ENCODE results near the gene STXBP6. TPM values are rescaled to one million over a fixed set of nuclear protein-coding genes. Genes with fewer than 3 reads are reported as not detected.

The STXBP6 gene
- total RNA-seq, 1 experiment from 2014 or later: 5.3 TPM

DNA sequence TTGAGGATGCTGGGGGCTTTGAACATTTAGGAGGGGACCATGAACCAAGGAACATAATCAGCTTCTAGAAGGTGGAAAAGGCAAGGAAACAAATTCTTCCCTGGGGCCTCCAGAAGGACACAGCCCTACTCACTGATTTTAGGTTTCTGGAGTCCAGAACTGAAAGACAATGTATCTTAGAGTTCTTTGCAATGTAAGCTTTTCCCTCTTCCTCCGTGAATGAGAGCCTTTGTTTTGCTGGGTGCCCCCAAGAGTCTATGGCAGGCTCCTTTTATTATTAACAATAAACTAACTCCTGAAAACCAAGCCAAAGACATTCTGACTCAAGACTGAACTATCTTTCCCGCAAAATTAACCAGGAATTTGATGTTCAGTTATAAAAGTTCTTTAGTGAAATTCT, 204.1 kb downstream of the STXBP6 start:
- H3K4me1 ChIP-seq (ENCODE audit: insufficient read depth, low read length, poor library complexity, severe bottlenecking): no peaks in the 10 kb centered on the region
- no peak overlapping the region for H3K27ac ChIP-seq (ENCODE audit: low read depth, low read length, poor library complexity, severe bottlenecking)
- no peak for DNase-seq (ENCODE audit: low spot score)
- TF ChIP-seq, protein P1, sequence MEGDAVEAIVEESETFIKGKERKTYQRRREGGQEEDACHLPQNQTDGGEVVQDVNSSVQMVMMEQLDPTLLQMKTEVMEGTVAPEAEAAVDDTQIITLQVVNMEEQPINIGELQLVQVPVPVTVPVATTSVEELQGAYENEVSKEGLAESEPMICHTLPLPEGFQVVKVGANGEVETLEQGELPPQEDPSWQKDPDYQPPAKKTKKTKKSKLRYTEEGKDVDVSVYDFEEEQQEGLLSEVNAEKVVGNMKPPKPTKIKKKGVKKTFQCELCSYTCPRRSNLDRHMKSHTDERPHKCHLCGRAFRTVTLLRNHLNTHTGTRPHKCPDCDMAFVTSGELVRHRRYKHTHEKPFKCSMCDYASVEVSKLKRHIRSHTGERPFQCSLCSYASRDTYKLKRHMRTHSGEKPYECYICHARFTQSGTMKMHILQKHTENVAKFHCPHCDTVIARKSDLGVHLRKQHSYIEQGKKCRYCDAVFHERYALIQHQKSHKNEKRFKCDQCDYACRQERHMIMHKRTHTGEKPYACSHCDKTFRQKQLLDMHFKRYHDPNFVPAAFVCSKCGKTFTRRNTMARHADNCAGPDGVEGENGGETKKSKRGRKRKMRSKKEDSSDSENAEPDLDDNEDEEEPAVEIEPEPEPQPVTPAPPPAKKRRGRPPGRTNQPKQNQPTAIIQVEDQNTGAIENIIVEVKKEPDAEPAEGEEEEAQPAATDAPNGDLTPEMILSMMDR (conservative IDR thresholded peaks at IDR 0.05; ENCODE audit: low read depth, low read length): no peak
- no peak for TF ChIP-seq EZH2 (IDR thresholded peaks at IDR 0.05; ENCODE audit: borderline replicate concordance, low read depth, low read length, poor library complexity, severe bottlenecking)
- H3K27me3 ChIP-seq (replicated peaks; ENCODE audit: insufficient read depth, low read depth, low read length, poor library complexity): no peaks in the 10 kb centered on the region
- BruUV-seq (replicated peaks): no TSS peak
- POLR2A ChIA-PET (ENCODE audit: low non-redundant PET): no interaction called here
- CTCF ChIA-PET: no interaction called here
- no peaks in the 10 kb centered on the region for H3K9me3 ChIP-seq (ENCODE audit: low read depth, low read length, poor library complexity, severe bottlenecking)
- intact Hi-C loops (cut with micrococcal nuclease; ENCODE audit: unreplicated experiment): no loop called here
- no peaks in the 10 kb centered on the region for H3K36me3 ChIP-seq (ENCODE audit: insufficient read depth, low read length, poor library complexity, severe bottlenecking)
- no peak overlapping the region for H3K4me3 ChIP-seq (ENCODE audit: low read depth, low read length, poor library complexity, severe bottlenecking)

DNA sequence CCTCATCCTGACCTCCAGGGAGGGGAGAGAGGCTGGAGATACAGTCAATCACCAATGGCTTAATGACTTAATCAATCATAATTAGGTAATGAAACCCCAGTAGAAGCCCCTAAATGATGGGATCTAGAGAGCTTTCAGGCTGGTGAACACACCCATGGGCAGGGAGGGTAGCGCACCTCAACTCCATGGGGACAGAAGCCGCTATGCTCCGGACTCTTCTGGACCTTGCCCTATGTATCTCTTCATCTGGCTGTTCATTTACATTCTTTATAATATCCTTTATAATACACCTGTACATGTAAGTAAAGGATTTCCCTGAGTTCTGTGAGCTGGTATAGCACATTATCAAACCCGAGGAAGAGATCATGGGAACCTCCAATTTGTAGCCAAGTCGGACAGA, 205.9 kb downstream of the STXBP6 start:
- no peaks in the 10 kb centered on the region for H3K9me3 ChIP-seq (ENCODE audit: low read depth, low read length, poor library complexity, severe bottlenecking)
- CTCF ChIA-PET: no interaction called here

DNA sequence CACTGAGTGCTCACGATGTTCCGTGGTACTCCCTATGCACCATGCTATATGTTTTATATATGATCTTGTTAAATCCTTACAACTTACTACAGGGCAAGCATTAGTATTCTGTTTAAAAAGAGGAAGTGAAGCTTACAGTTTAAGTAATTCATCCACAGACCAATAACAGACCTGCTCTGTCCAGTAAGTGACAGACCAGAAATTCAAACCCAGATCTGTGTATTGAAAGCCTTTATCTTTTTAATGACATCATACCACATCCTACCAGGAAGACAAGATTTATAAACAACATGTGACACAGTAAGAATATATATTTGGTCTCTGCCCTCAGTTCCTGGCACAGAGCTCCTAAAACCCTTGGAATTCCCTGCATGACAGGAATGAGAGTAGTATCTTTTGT, 206.5 kb downstream of the STXBP6 start:
- ChIA-PET CTCF (no interaction called here), POLR2A (ENCODE audit: low non-redundant PET) (no interaction called here)
- H3K4me1 ChIP-seq (ENCODE audit: insufficient read depth, low read length, poor library complexity, severe bottlenecking): no peaks in the 10 kb centered on the region
- H3K36me3 ChIP-seq (ENCODE audit: insufficient read depth, low read length, poor library complexity, severe bottlenecking): no peaks in the 10 kb centered on the region
- H3K9me3 ChIP-seq (ENCODE audit: low read depth, low read length, poor library complexity, severe bottlenecking): no peaks in the 10 kb centered on the region
- H3K27ac ChIP-seq (ENCODE audit: low read depth, low read length, poor library complexity, severe bottlenecking): no peak overlapping the region
- TF ChIP-seq, protein P1 (conservative IDR thresholded peaks at IDR 0.05; ENCODE audit: low read depth, low read length): no peak
- TF ChIP-seq EZH2 (IDR thresholded peaks at IDR 0.05; ENCODE audit: borderline replicate concordance, low read depth, low read length, poor library complexity, severe bottlenecking): no peak
- H3K4me3 ChIP-seq (ENCODE audit: low read depth, low read length, poor library complexity, severe bottlenecking): no peak overlapping the region
- no peaks in the 10 kb centered on the region for H3K27me3 ChIP-seq (replicated peaks; ENCODE audit: insufficient read depth, low read depth, low read length, poor library complexity)
- intact Hi-C loops (cut with micrococcal nuclease; ENCODE audit: unreplicated experiment): no loop called here
- no peak for DNase-seq (ENCODE audit: low spot score)
- no TSS peak for BruUV-seq (replicated peaks)

More for the DNA sequence above, 205.9 kb downstream of the STXBP6 start:
- intact Hi-C loops (cut with micrococcal nuclease; ENCODE audit: unreplicated experiment): no loop called here
- no peak overlapping the region for H3K27ac ChIP-seq (ENCODE audit: low read depth, low read length, poor library complexity, severe bottlenecking)
- TF ChIP-seq, protein P1 (conservative IDR thresholded peaks at IDR 0.05; ENCODE audit: low read depth, low read length): no peak
- TF ChIP-seq EZH2 (IDR thresholded peaks at IDR 0.05; ENCODE audit: borderline replicate concordance, low read depth, low read length, poor library complexity, severe bottlenecking): no peak
- no peaks in the 10 kb centered on the region for H3K27me3 ChIP-seq (replicated peaks; ENCODE audit: insufficient read depth, low read depth, low read length, poor library complexity)
- H3K36me3 ChIP-seq (ENCODE audit: insufficient read depth, low read length, poor library complexity, severe bottlenecking): no peaks in the 10 kb centered on the region
- DNase-seq (ENCODE audit: low spot score): no peak
- no peak overlapping the region for H3K4me3 ChIP-seq (ENCODE audit: low read depth, low read length, poor library complexity, severe bottlenecking)
- no TSS peak for BruUV-seq (replicated peaks)
- H3K4me1 ChIP-seq (ENCODE audit: insufficient read depth, low read length, poor library complexity, severe bottlenecking): no peaks in the 10 kb centered on the region
- POLR2A ChIA-PET (ENCODE audit: low non-redundant PET): no interaction called here
